SH-SY5Y (cell line): Measurements from ENCODE around the gene CTLA4.

Source experiments
- GATA2 ChIP-seq: IDR thresholded peaks from 2 replicates; pipeline ENCODE4 v1.6.1; 2011; ENCODE audit warnings: mild to moderate bottlenecking, low read depth, low read length
- GATA3 ChIP-seq: IDR thresholded peaks from 2 replicates; pipeline ENCODE4 v1.6.1; 2011; ENCODE audit warnings: low read depth, mild to moderate bottlenecking, low read length, moderate library complexity

DNA sequence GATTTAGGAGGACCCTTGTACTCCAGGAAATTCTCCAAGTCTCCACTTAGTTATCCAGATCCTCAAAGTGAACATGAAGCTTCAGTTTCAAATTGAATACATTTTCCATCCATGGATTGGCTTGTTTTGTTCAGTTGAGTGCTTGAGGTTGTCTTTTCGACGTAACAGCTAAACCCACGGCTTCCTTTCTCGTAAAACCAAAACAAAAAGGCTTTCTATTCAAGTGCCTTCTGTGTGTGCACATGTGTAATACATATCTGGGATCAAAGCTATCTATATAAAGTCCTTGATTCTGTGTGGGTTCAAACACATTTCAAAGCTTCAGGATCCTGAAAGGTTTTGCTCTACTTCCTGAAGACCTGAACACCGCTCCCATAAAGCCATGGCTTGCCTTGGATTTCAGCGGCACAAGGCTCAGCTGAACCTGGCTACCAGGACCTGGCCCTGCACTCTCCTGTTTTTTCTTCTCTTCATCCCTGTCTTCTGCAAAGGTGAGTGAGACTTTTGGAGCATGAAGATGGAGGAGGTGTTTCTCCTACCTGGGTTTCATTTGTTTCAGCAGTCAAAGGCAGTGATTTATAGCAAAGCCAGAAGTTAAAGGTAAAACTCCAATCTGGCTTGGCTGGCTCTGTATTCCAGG lies at the start of gene CTLA4:
- TF ChIP-seq GATA3 (no peak), GATA2 (no peak)
